ENCODE results near the gene XRRA1. TPM values are rescaled to one million over a fixed set of nuclear protein-coding genes. Genes with fewer than 3 reads are reported as not detected.

The XRRA1 gene
- total and polyA plus RNA-seq, 11 donors: 3.9 to 26.6 (median 13.1) TPM

DNA sequence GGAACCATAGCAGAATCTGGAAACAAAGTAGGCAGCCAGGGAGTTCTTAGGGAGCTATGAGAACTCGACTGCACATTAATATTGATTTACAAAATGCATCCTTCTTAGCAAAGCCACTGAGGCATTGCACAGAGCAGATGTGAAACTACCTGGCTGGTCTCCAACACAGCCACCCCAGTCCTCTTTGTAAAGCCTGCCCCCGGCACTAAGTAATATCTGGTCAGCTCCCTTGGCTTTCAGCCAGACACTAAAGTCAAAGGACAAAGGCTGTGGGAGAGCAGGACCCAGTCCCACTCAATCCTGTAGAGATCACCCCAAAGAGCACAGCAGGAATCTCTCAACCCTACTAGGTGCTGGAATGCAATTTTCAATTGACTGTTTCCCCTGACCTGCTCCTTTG, 12.8 kb downstream of the XRRA1 start:
- WGBS, 4 donors: 55 to 68% (median 60%) methylated on average over 2 of the region's 2 CpGs
- Histone ChIP-seq H3K27me3 (no peaks in the 10 kb centered on the region), H3K27ac (no peak overlapping the region), H3K4me3 (no peak overlapping the region), H3K36me3 (peaks cover 0 to 100% (median 62%) of the 10 kb centered on the region in 9 donors), H3K4me1 (peaks cover 0 to 7% (median 0%) of the 10 kb centered on the region in 12 donors), H3K9me3 (no peaks in the 10 kb centered on the region)
- DNase-seq (no peak), ATAC-seq (no peak)
- intact Hi-C loops (cut with DNase I): loop anchor here in 1 of 10 donors (10.0 kb wide), 1 partner anchor 199 kb away; no protein-coding TSS in a partner anchor
- no peak for TF ChIP-seq CTCF (IDR thresholded peaks at IDR 0.05)
- no peak for TF ChIP-seq POLR2A (IDR thresholded peaks at IDR 0.05)

GRCh38 chr11:74935285-74935684, 13.6 kb downstream of the XRRA1 start:
- DNase-seq: no peak
- no peak for ATAC-seq
- WGBS, 4 donors: 83 to 84% (median 83%) methylated on average over 2 of the region's 2 CpGs
- peaks cover 0 to 6% (median 0%) of the 10 kb centered on the region in 12 donors for H3K4me1 ChIP-seq
- H3K27me3 ChIP-seq: no peaks in the 10 kb centered on the region
- no peaks in the 10 kb centered on the region for H3K9me3 ChIP-seq
- no peak overlapping the region for H3K27ac ChIP-seq
- no peak overlapping the region for H3K4me3 ChIP-seq
- H3K36me3 ChIP-seq: peaks cover 0 to 100% (median 55%) of the 10 kb centered on the region in 9 donors
- intact Hi-C loops (cut with DNase I): loop anchor here in 1 of 10 donors (10.0 kb wide), 1 partner anchor 200 kb away; no protein-coding TSS in a partner anchor
- TF ChIP-seq CTCF (IDR thresholded peaks at IDR 0.05): no peak

- DNase-seq: no peak
- Histone ChIP-seq H3K27me3 (no peaks in the 10 kb centered on the region), H3K9me3 (no peaks in the 10 kb centered on the region), H3K27ac (no peak overlapping the region), H3K4me3 (no peak overlapping the region), H3K36me3 (peaks cover 0 to 100% (median 41%) of the 10 kb centered on the region in 9 donors), H3K4me1 (peaks cover 0 to 6% (median 0%) of the 10 kb centered on the region in 12 donors)
- TF ChIP-seq POLR2A (IDR thresholded peaks at IDR 0.05) (no peak), CTCF (IDR thresholded peaks at IDR 0.05) (no peak)
- intact Hi-C loops (cut with DNase I): loop anchor here in 5 of 10 donors (5.0 to 10.0 kb wide), 3 partner anchors 201 to 314 kb away; no protein-coding TSS in a partner anchor
- WGBS, 4 donors: 95 to 98% (median 96%) methylated on average over 2 of the region's 2 CpGs
- no peak for ATAC-seq
Observed at GRCh38 chr11:74933765-74934164, 15.1 kb downstream of the XRRA1 start.

GRCh38 chr11:74932797-74933196, 16.1 kb downstream of the XRRA1 start:
- H3K4me1 ChIP-seq: peaks cover 0 to 6% (median 0%) of the 10 kb centered on the region in 12 donors
- WGBS, 4 donors: 88 to 93% (median 90%) methylated on average over 2 of the region's 2 CpGs
- DNase-seq: no peak
- TF ChIP-seq CTCF (IDR thresholded peaks at IDR 0.05): no peak
- no peak for TF ChIP-seq POLR2A (IDR thresholded peaks at IDR 0.05)
- no peaks in the 10 kb centered on the region for H3K9me3 ChIP-seq
- no peaks in the 10 kb centered on the region for H3K27me3 ChIP-seq
- intact Hi-C loops (cut with DNase I): loop anchor here in 5 of 10 donors (5.0 to 10.0 kb wide), 3 partner anchors 202 to 315 kb away; no protein-coding TSS in a partner anchor
- ATAC-seq: no peak
- no peak overlapping the region for H3K4me3 ChIP-seq
- no peak overlapping the region for H3K27ac ChIP-seq
- peaks cover 0 to 100% (median 50%) of the 10 kb centered on the region in 9 donors for H3K36me3 ChIP-seq

Data from heart left ventricle (tissue), 16 donors.